Activated gamma-delta T cell treated with Interleukin-2 at 50 U/mL for 16 hours (primary cell): ENCODE results near the gene RTCB.
"Not testable (repeated sequence)": the region's sequence is repeated elsewhere in the genome, so short reads cannot be mapped to it uniquely, and the experiment has no call there.

Experiments used
- DNase-seq: peaks from one replicate; pipeline ENCODE4 v3.0.0-alpha.2; 2020

Gene RTCB

GRCh38 chr22:32385681-32386080 is 26.4 kb downstream of the RTCB start:
- no peak for DNase-seq

- DNase-seq: no peak
These were observed 31.1 kb downstream of the RTCB start for GRCh38 chr22:32380991-32381390.

GRCh38 chr22:32378707-32379272 is 33.3 kb downstream of the RTCB start:
- no peak for DNase-seq

- no peak for DNase-seq
These were observed 35.4 kb downstream of the RTCB start for GRCh38 chr22:32376681-32377080.

- no peak for DNase-seq
These were observed 36.2 kb downstream of the RTCB start for GRCh38 chr22:32375678-32376450.

- DNase-seq: no peak
These were observed 47.8 kb downstream of the RTCB start for GRCh38 chr22:32364210-32364609.

GRCh38 chr22:32361257-32361656 is 50.8 kb downstream of the RTCB start:
- DNase-seq: no peak

- DNase-seq: not testable (repeated sequence)
These were observed 52.0 kb downstream of the RTCB start for GRCh38 chr22:32360096-32360495.

GRCh38 chr22:32357567-32357966 is 54.5 kb downstream of the RTCB start, which contains the start of gene RFPL3:
Gene RFPL3, plus strand, starts transcription at chr22:32357867. Its CDS starts 205 bp downstream, at chr22:32358072.
- not testable (repeated sequence) for DNase-seq

- no peak for DNase-seq
These were observed 56.3 kb downstream of the RTCB start for GRCh38 chr22:32355760-32356159.

- no peak for DNase-seq
These were observed 57.4 kb downstream of the RTCB start for GRCh38 chr22:32354360-32355351.

GRCh38 chr22:32353840-32354239 is 58.2 kb downstream of the RTCB start:
- no peak for DNase-seq

GRCh38 chr22:32353292-32353691 is 58.8 kb downstream of the RTCB start:
- DNase-seq: no peak

- no peak for DNase-seq
These were observed 59.4 kb downstream of the RTCB start for GRCh38 chr22:32352681-32353080.

GRCh38 chr22:32351875-32352274 is 60.2 kb downstream of the RTCB start:
- DNase-seq: not testable (repeated sequence)

- DNase-seq: no peak
These were observed 63.9 kb downstream of the RTCB start for GRCh38 chr22:32348031-32348611.

GRCh38 chr22:32343941-32344340 is 68.1 kb downstream of the RTCB start:
- DNase-seq: no peak

- no peak for DNase-seq
These were observed 69.1 kb downstream of the RTCB start for GRCh38 chr22:32342977-32343376.

- no peak for DNase-seq
These were observed 70.8 kb downstream of the RTCB start for GRCh38 chr22:32341122-32341740.

- no peak for DNase-seq
These were observed 71.6 kb downstream of the RTCB start for GRCh38 chr22:32340411-32340810.

GRCh38 chr22:32339190-32340012 is 72.6 kb downstream of the RTCB start:
- DNase-seq: no peak

- no peak for DNase-seq
These were observed 73.3 kb downstream of the RTCB start for GRCh38 chr22:32338757-32339156.
